Activated CD4-positive, alpha-beta T cell treated with anti-CD3 and anti-CD28 coated beads, Interleukin-10, Interleukin-2, amounts not matched to agents 100 ng/mL and 50 ng/mL, durations not matched to agents 16 hours and 8 hours (primary cell): Measurements from ENCODE around the gene EPHB3.

ENCODE experiments used
- DNase-seq: peaks from one replicate; pipeline ENCODE4 v3.0.0-alpha.2; 2020

EPHB3 gene

DNA sequence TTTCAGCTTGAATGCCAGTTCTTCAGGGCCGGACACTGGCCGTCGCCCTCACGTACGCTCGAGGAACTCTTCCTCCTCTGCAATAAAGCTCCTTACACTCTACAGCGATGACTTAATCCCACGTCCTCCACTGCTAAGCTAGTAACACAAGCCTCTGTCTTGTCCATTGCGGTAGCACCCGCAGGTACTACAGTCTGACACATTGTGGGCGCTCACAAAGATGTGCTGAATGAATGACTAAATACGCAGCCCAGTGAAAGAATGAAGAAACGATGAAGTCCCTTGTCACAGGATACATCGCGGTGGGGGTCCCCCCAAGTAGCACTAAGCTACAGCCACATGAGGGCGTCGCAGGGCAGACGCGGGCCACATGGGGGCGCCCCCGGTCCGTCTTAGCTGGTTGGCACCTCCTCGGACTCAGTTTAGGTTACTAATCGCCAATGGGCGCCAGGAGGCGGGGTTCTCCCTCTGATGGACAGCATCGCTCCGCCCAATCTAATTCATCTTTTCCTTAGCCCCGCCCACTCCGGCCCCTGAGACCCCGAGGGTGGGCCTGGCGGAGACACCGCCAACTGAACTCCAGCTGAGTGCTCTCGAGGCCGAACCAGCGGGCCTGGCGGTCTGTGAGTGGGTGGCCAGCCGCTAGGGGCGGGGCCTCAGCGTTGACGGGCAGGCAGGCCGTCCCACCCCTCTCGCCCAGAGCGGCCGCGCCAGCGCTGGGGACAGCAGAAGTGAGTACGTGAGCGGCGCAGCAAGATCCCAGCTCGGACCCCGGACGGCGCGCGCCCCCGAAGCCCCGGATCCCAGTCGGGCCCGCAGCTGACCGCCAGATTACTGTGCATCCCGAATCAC lies at the start of gene EPHB3:
Gene EPHB3, plus strand, starts transcription at position 725 of the 852 bp plus-strand sequence. CDS start 451 bp downstream, outside the sequence.
- DNase-seq: peak; percentile 92

DNA sequence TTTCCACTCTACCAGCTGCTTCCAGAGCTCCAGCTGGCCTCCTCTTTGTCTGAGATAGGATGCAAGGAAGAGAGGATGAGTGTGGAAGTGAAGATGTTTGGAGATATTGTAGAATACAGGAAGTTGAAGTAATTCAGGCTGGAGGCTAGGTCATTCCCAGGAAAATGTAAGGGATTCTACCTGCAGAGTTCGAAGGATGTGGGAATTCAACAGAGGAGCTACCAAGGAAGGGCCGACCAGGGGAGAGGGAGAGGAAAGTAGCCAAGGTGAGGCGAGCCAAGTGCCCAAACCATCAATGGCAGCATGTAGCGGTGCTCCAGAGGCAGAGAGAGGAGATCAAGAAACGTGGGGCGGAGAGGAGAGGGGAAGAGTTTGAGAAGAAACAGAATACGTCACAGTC lies 49.0 kb upstream of the EPHB3 start:
- no peak for DNase-seq

DNA sequence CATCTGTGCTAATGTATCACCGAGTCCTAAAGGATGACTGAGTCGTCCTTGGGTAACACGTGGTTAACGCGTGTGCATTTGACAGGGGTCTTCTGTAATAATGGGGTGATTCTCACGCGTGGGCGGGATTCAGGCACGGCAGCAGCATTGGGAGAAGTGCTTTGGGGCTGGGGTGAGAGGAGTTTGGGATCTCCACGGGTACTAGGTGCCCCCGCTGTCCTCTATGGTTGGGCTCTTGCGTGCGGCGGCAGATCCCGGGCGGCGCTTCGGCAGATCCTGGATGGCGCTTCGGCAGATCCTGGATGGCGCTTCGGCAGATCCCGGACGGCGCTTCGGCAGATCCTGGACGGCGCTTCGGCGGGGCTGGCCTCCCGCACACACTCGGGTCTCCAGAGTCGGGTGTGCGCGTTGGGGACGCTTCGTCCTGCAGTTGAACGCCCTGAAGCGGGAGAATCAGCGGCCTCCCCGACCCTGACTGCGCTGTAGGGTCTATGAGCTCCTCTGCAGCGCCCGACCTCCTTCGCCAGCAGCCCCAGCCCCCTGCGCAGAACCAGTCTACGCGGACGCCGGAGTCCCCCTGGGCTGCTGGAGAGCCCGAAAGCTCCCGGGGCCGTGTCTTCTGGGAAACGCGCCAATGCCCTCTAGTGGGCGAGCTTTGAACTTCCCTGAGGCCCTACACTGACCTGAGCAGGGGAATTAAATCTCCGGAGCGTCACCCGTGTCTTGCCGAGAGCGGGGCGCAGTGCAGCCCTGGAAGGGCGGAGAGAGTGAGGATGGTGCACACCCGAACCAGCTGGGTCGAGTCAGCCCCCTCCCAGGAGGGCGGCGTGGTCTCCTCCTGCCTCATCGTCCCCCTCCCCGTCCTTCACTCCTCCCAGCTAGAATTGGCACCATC lies 48.1 kb upstream of the EPHB3 start:
- peak; percentile 84 for DNase-seq

DNA sequence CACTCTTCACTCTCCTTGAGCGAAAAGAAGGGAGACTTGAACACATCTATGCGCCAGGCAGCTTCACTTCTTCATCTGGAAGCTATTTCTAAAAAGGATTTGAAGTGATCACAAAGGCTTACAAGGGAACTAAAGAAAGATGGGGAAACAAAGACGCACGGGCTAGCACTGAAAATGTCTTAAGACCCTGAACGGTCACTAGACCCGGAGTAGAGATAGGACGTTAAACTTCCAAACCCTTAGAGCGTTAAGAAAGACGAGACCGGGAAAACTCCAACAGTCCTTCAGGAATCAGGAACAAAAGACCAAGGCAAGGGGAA lies 47.5 kb upstream of the EPHB3 start:
- no peak for DNase-seq

DNA sequence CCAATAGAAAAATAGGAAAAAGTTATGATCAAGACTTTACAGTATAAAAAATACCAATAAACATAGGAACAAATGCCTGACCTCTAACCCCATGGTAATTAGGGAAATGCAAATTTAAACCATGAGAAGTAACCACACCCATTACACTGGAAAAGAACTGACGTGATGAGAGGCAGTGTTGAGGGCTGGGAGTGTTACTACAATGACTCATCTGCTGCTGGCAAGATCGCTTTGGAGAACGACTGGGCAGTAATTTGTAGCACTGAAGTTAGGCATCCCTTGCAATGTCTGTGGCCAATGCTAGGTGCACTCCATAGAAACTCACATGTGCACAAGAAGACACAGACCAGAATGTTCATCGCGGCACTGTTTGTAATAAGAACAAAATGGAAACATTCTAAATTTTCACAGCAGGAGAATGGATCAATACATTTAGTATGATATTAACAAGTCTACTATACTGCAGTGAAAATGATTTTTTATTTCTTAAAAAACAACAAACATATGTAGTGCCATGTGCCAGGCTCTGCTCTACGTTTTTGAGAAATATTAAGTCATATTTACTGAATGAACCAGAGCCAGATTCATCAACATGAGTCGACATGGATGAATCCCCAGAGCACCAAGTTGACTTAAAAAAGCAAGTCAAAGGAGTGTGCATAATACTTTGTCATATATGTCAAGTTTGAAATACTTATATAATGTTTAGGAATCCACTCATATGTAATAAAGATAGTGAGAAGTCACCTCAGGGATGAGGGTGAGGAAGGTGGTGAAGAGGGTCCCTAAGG lies 37.6 kb upstream of the EPHB3 start:
- peak; percentile 70 for DNase-seq

DNA sequence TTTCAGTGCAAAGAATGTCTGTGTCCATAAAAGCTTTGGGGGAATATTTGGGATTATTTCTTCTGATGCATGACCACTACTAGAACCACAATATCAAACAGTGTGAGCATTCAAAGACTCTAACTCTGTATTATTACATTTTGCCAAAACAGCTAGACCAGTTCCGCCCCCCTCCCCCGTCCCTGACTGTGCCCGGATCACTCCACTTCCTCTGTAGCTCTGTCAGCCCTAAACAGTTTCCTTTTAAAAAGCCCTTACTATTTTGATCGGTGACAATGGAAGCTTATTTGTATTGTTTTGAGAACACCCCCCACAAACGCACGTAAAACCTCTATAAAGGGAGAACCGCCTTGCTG lies 36.6 kb upstream of the EPHB3 start:
- DNase-seq: peak; percentile 26

DNA sequence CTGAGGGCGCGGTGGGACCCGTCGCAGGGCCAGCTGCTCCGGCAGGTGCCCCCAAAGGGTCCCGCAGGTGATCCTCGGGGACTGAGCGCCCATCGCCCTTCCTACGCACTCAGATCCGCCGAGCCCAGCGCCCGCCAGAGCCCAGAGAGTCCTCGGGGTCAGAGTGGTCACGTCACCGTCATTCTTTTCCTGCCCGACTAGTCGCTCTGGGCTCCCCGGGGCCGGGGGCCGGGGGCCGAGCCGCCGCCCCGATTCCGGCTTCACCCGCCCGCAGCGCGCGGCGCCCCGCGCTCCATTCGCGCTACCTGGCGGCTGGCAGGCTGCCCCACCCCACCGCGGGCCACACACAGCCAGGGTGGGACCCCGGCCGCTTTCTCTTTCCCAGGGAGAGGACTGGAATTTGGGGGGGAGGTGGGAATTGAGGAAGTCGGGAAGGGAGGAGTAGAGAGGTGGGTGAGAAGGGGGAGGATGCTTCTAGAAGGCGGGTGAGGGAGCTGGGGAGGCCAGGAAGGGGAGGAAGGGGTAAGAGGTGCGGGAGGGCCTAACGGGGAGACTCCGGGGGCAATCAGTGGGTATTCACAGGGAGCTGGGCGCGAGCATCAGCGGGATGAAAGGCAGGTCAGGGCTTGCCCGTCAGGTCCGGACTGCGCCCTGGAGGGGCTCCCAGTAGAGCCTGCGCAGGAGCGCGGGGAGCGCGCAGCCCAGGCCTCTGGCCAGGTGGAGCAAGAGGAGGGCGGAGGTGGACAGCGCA lies 36.1 kb upstream of the EPHB3 start:
- no peak for DNase-seq

DNA sequence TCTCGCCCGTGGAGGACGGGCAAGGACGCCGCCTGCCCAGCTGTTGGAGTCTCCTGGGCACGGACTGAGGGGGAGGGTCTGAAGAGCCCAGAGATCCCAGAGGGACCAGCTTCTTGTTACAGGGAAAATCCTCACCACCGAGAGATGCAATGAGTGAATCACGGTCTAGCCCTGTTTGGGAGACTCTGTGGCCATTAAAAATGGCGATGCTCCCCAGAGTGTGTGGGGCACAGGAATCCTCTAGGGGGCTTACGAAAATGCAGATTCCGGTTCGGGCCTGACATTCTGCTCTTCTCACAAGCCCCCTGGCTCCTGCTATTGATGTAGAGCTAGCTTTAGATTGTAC lies 35.5 kb upstream of the EPHB3 start:
- no peak for DNase-seq

DNA sequence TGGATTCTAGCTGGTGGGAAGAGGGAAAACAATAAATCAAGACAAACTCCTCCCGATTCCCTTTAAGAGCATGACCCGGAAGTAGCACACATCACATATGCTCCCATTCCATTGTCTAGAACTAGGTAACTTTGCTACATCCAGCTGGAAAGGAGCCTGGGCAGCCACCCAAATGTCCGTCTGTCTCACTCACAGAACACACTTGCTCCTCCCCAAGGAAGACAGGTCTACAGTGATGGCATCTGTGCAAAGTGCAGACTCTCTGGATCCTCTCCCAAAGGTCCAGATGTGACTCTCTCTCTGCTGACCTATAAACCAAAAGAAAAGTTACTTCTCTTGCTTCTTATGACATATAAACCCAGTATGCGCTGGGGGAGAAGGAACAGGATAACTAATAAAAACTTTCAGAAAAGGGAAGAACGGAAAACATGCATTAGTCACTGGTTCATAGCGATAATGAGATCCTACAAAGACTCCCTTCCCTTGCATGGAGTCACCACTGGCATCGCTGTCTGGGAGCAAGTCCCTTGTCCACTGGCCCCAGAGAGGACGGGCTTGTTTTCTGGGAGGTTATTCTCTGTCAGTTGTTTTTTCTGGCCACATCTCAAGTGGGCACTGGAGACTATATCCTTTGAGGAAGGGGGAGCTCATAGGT lies 29.8 kb upstream of the EPHB3 start:
- no peak for DNase-seq

DNA sequence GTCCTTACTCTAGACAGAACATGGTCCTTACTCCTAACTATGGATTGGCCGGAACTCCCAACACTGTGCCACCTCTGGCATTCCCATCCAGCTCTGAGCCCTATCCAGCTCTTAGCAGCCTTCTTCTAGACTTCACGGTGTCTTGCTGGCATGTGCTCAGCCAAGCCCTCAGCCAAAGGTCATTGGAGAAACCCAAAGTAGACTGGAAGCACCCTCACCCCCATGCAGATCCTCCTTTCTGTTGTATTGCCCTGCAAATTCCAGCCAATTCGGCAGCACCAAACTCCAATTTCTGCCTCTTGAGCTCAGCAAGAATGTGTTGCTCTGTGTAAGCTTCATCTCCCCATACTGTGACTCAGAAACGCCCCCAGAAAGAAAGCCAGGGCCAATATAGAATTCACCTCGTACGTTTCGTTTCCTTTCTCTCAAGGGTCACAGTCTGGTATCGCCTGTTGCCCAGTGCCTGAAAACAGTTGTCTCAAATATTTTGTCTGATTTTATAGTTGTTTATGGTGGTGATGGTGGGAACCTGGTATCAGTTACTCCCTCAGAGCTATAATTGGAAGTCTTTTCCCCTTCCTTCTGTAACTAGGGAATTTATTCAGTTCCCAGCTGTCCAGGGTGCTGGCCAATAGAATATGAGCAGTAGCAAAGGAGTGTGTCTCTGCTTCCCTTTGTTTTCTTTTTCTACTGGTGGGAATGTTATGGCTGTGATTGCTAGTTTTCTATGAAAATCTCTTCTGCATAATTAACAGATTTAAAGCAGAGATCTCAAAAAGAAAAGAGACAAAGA lies 28.4 kb upstream of the EPHB3 start:
- DNase-seq: no peak

DNA sequence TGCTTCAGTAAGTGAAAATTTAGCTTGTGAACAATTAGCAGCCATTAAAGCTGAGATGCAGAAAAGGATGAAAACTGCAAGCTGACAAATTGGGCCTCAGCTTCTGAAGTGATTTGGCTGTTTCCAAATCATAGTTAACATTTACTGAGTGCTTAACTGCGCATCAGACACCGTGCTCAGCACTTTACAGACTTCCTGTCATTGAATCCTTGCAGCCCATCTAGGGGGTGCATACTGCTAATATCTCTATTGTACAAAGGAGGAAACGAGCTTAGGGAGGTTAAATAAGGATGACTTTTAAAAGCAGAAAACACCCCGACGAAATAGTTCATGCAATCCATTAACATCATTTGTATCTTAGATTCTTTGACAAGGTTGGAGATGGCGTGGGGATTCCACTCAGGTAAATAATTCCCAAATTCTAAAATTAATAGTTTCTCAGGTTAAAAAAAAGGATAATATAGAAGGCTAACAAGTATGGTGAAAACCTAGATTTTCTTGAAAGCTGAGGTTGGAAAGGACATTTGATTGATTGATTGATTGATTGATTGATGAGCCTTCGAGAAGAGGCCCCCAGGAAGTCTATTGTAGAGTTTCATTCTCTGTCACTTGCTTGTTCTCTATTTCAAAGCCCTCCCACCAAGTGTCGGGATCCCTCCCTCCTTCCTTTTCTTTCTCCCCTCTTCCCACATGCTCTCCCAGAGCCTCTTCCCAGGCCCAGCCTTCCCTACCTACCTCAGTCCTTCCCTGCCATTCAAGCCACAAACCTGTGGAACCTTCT lies 23.5 kb upstream of the EPHB3 start:
- no peak for DNase-seq

DNA sequence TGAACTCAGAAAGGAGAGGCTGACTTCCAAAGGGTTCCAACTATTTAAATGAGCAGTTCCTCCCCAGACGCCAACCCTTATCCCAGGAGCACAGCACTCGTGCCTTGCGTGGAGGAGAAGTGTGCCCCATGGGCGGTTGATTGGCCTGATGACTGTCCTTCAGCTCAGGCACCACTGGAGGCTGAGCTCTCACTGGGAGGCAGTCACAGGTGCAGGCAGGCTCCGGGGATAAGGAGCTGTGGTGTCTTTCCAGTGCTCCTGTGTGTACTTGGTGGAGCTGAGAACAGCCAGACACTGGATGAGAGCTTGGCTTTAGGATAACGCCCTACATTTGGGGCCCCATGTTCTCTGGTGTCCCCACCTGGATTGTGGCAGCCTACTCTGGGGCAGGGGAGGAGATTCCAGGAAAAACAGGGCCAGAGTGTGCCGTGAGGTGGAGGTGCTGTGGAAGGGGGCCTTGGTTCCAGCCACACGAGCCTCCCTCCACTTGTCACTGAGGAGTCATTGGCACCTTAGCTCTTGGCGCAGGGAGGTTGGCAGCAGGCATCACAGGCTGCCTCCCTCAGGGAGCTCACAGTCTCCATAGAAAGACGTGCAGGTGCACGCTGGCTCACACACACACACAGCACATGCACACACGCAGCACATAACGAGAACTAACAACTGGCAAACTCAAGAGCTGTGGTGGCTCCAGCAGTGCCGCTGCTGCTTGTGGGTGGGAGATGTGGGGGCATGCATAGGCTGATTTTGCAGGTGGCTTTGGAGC lies 22.7 kb upstream of the EPHB3 start:
- DNase-seq: no peak

DNA sequence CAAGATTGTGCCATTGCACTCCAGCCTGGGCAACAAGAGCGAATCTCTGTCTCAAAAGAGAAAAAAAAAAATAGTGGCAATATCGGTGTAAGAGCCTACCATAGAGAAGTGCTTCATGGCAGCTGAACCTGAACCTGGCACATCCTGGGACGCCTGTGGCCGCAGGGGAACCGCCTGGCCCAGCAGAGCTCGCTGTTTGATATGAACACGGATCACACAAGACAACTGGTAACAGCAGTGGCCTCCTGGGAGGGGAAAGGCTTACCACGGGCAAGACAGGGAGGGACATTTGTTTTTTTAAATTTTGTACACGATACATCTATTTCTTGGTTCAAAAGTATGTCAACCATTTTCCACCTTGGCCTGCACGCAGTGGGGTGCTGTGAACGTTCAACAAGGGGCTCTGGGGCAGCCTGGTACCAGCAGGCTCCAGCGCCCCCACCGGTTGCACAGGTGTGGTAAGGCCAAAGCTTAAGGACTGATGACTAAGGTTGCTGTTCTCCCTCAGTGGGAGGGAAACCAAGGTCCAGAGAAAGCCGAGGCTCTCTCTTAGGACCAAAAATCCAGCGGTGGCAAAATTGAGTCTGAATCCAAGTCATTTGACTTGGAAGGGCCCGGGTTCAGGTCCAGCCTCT lies 21.7 kb upstream of the EPHB3 start:
- DNase-seq: no peak

DNA sequence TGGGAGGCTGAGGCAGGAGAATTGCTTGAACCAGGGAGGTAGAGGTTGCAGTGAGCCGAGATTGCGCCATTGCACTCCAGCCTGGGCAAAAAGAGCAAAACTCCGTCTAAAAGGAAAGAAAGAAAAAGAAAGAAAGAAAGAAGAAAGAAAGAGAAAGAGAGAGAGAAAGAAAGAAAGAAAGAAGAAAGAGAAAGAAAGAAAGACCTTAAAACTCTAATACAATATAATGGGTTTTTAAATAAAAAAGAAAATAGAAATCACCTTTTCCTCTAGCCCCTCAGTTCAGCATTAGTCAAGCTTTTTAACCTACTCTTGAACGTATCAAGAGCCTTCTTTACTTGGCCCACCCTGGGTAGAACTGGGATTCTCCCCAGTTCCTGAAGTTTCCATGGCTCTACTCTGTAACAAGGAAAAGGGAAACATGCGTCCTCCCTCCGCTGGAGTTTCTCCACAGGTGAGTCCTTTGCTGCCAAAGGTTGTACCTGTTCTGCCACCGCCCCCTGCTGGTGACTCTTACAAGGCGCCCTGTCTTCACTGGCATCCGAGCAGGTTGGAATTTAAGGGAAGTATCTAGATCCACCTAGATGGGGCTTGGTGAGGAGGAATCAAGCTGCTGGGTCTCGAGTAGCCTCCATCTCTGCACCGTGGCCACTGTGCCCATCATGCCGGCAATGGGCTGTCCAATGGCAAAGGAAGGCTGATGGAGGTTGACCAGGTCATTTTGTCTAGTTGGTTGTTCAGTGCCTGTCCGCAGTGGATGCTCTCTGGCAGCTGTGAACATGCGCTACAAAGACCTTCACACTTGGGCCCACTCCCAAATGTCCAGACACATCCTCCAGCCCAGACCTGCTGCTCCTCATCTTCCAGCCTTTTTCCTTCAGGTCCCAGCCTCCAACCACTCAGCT lies 20.6 kb upstream of the EPHB3 start:
- peak; percentile 67 for DNase-seq

DNA sequence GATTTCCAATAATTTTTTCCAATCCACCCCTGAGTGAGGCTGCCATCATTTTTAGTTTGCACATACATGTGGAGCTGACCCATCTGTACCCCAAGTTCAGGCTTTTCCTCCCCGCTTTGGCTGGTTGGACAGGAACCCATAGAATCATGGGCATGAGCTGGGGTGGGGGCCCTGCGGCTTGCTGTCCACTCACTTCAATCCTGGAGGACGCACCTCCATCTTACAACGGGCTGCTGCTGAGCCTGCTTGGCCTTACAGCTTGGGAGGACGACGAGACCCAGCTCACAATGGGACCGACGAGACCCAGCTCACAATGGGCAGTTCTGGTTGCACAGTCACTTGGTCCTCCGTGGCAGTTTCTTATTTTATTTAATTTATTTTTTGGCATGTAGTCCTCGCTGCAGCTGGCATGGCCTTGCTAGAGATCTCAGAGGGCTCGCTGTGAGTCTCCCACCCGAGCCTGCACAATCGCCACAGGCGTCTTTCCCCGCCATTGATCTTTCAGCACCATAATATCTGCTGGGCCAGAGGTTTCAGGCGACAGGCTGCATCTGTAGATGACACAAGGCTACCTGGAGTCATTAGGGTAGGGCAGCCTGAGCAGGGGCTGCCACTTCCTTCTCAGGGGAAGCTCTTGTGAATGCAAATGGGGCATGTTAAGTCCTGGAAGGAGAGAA lies 19.6 kb upstream of the EPHB3 start:
- DNase-seq: no peak

DNA sequence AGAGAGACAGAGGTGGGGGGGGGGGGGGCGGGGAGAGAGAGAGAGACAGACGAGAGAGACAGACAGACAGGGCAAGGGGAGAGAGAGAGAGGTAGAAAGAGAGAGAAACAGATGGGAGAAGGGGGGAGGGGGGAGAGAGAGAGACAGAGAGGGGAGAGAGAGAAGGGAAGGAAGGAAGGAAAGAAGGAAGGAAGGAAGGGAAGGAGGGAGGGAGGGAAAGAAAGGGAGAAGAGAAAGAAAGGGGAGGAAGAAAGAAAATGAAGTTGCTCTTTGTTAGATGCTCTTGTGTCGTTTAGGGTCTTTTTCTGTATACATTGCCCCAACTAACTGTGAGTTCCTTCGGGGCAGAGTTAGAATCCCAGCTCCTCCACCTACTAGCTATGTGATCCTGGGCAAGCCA lies 19.0 kb upstream of the EPHB3 start:
- no peak for DNase-seq

DNA sequence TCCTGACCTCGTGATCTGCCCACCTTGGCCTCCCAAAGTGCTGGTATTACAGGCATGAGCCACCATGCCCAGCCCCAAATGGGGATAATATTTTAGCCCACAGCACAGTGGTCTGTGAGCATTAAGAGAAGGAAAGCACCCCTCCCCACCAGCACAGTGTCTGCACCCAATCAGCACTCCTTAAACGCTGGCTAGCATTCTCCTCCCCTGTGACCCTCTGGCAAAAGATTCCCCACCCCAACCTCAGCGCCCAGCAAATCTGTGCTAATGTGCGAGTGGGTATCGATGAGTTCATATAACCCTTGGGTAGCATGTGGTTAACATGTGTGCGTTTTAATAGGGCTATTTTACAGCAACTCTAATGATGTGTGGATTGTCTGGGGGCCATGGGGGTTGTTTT lies 18.3 kb upstream of the EPHB3 start:
- no peak for DNase-seq
